SK-N-MC (cell line): ENCODE results near the gene PLA2G2D.

ENCODE experiments used
- DNase-seq: peaks from one replicate; pipeline ENCODE4 v3.0.0-alpha.2; 2011; ENCODE audit warnings: low read depth, low spot score
- H3K27ac ChIP-seq: fragments of 200-600 bp; sonication (generic); 2 replicates; pipeline ENCODE4 v1.5.1; 2016; ENCODE audit warnings: mixed run types
- H3K36me3 ChIP-seq: fragments of 200-600 bp; sonication (generic); 2 replicates; pipeline ENCODE4 v1.6.1; 2017; ENCODE audit warnings: antibody characterized with exemption, low read length, mixed read lengths; ENCODE audit not compliant: insufficient read depth
- H3K4me3 ChIP-seq: fragments of 200-600 bp; sonication (generic); 2 replicates; pipeline ENCODE4 v1.5.1; 2016
- H3K9ac ChIP-seq: fragments of 200-600 bp; sonication (generic); 2 replicates; pipeline ENCODE4 v1.8.0; 2017; ENCODE audit warnings: mixed run types, mixed read lengths; ENCODE audit not compliant: insufficient read length
- H3K9me3 ChIP-seq: fragments of 200-600 bp; sonication (generic); 2 replicates; pipeline ENCODE4 v1.6.1; 2017; ENCODE audit warnings: low read depth, mild to moderate bottlenecking, antibody characterized with exemption, low read length, moderate library complexity, mixed read lengths
- EZH2 ChIP-seq: fragments of 200-600 bp; sonication (generic); IDR thresholded peaks from one replicate; pipeline ENCODE4 v1.6.1; 2017; ENCODE audit warnings: antibody characterized with exemption
- FOXP2 ChIP-seq: optimal IDR thresholded peaks from 2 replicates; pipeline ENCODE3; 2011; ENCODE audit warnings: mild to moderate bottlenecking, moderate library complexity; ENCODE audit not compliant: insufficient read depth; ENCODE audit errors: extremely low read length, control extremely low read depth
- POLR2AphosphoS5 ChIP-seq: IDR thresholded peaks from 2 replicates; pipeline ENCODE4 v1.6.1; 2012; ENCODE audit warnings: mild to moderate bottlenecking, low read depth, low read length, borderline replicate concordance

Gene PLA2G2D

GRCh38 chr1:20154301-20154831, 35.0 kb upstream of the PLA2G2D start:
- Histone ChIP-seq H3K4me3 (no peak overlapping the region), H3K36me3 (no peaks in the 10 kb centered on the region), H3K9me3 (no peaks in the 10 kb centered on the region), H3K27ac (no peak overlapping the region), H3K9ac (no peak overlapping the region)
- no peak for DNase-seq
- TF ChIP-seq FOXP2 (no peak), EZH2 (no peak), POLR2AphosphoS5 (no peak)

- no peak overlapping the region for H3K9ac ChIP-seq
- no peak overlapping the region for H3K27ac ChIP-seq
- H3K36me3 ChIP-seq, result no peaks in the 10 kb centered on the region
- TF ChIP-seq FOXP2 (no peak), EZH2 (no peak), POLR2AphosphoS5 (no peak)
- no peak for DNase-seq
- H3K4me3 ChIP-seq, result no peak overlapping the region
- H3K9me3 ChIP-seq, result no peaks in the 10 kb centered on the region
Measured at GRCh38 chr1:20153000-20153418, 33.7 kb upstream of the PLA2G2D start.

GRCh38 chr1:20152599-20152930, 33.2 kb upstream of the PLA2G2D start:
- DNase-seq, result no peak
- Histone ChIP-seq H3K36me3 (no peaks in the 10 kb centered on the region), H3K9ac (no peak overlapping the region), H3K9me3 (no peaks in the 10 kb centered on the region), H3K4me3 (no peak overlapping the region), H3K27ac (no peak overlapping the region)
- TF ChIP-seq FOXP2 (no peak), EZH2 (no peak), POLR2AphosphoS5 (no peak)

- H3K27ac ChIP-seq, result no peak overlapping the region
- DNase-seq, result no peak
- H3K4me3 ChIP-seq, result no peak overlapping the region
- no peak for TF ChIP-seq POLR2AphosphoS5
- no peak for TF ChIP-seq FOXP2
- TF ChIP-seq EZH2, result no peak
- no peaks in the 10 kb centered on the region for H3K9me3 ChIP-seq
- no peaks in the 10 kb centered on the region for H3K36me3 ChIP-seq
- H3K9ac ChIP-seq, result no peak overlapping the region
Measured at GRCh38 chr1:20151906-20152598, 32.7 kb upstream of the PLA2G2D start.

- no peaks in the 10 kb centered on the region for H3K36me3 ChIP-seq
- H3K9me3 ChIP-seq, result no peaks in the 10 kb centered on the region
- DNase-seq, result no peak
- no peak overlapping the region for H3K9ac ChIP-seq
- H3K4me3 ChIP-seq, result no peak overlapping the region
- H3K27ac ChIP-seq, result no peak overlapping the region
- TF ChIP-seq EZH2 (no peak), POLR2AphosphoS5 (no peak), FOXP2 (no peak)
Measured at GRCh38 chr1:20150969-20151368, 31.6 kb upstream of the PLA2G2D start.

- no peak for TF ChIP-seq POLR2AphosphoS5
- TF ChIP-seq FOXP2, result no peak
- TF ChIP-seq EZH2, result no peak
- Histone ChIP-seq H3K27ac (no peak overlapping the region), H3K4me3 (no peak overlapping the region), H3K36me3 (no peaks in the 10 kb centered on the region), H3K9me3 (no peaks in the 10 kb centered on the region), H3K9ac (no peak overlapping the region)
- no peak for DNase-seq
Measured at GRCh38 chr1:20150326-20150705, 31.0 kb upstream of the PLA2G2D start.

GRCh38 chr1:20149601-20150325, 30.4 kb upstream of the PLA2G2D start:
- Histone ChIP-seq H3K9me3 (no peaks in the 10 kb centered on the region), H3K36me3 (no peaks in the 10 kb centered on the region), H3K9ac (no peak overlapping the region), H3K4me3 (no peak overlapping the region), H3K27ac (no peak overlapping the region)
- no peak for TF ChIP-seq POLR2AphosphoS5
- TF ChIP-seq FOXP2, result no peak
- TF ChIP-seq EZH2, result no peak
- DNase-seq, result no peak

GRCh38 chr1:20148571-20149500, 29.5 kb upstream of the PLA2G2D start:
- no peak overlapping the region for H3K4me3 ChIP-seq
- no peaks in the 10 kb centered on the region for H3K9me3 ChIP-seq
- no peaks in the 10 kb centered on the region for H3K36me3 ChIP-seq
- no peak overlapping the region for H3K9ac ChIP-seq
- DNase-seq, result no peak
- no peak for TF ChIP-seq EZH2
- no peak for TF ChIP-seq FOXP2
- no peak for TF ChIP-seq POLR2AphosphoS5
- no peak overlapping the region for H3K27ac ChIP-seq
